Heart left ventricle (tissue), 16 donors: Measurements from ENCODE around the gene RNF126. TPM values are rescaled to one million over a fixed set of nuclear protein-coding genes. Genes with fewer than 3 reads are reported as not detected.
"Not testable (repeated sequence)": the region's sequence is repeated elsewhere in the genome, so short reads cannot be mapped to it uniquely, and the experiment has no call there.

Source experiments
- ATAC-seq, 4 donors: fragments of 200-7000 bp; cut with Tn5 transposase; one replicate each; pipeline ENCODE4 v1.9.1; 2020 to 2022; ENCODE audit warnings: moderate library complexity in 4 of 4, mild to moderate bottlenecking in 3 of 4, moderate number of reproducible peaks in 1 of 4
- DNase-seq, 5 donors: peaks; one replicate each; pipeline ENCODE4 v3.0.0-alpha.2; 2020
- H3K27ac ChIP-seq, 12 donors: fragments of 200-600 bp; sonication (generic) in 4 of 12; one replicate each; pipeline versions ENCODE4 v1.5.0 to v1.8.0; 2016 to 2022; ENCODE audit warnings: mild to moderate bottlenecking in 2 of 12
- H3K27me3 ChIP-seq, 9 donors: fragments of 200-600 bp; sonication (generic) in 2 of 9; one replicate each; pipeline versions ENCODE4 v1.5.1 to v1.8.0; 2016 to 2022; ENCODE audit warnings: mild to moderate bottlenecking in 3 of 9
- H3K36me3 ChIP-seq, 9 donors: fragments of 200-600 bp; sonication (generic) in 2 of 9; one replicate each; pipeline versions ENCODE4 v1.5.0 to v1.8.0; 2018 to 2022; ENCODE audit warnings: mild to moderate bottlenecking in 2 of 9
- H3K4me1 ChIP-seq, 12 donors: fragments of 200-600 bp; sonication (generic) in 4 of 12; one replicate each; pipeline versions ENCODE4 v1.5.0 to v1.8.0; 2016 to 2022; ENCODE audit warnings: mild to moderate bottlenecking in 3 of 12
- H3K4me3 ChIP-seq, 12 donors: fragments of 200-600 bp; sonication (generic) in 4 of 12; one replicate each; pipeline versions ENCODE4 v1.5.0 to v1.8.0; 2017 to 2022; ENCODE audit warnings: mild to moderate bottlenecking in 9 of 12, moderate library complexity in 4 of 12
- H3K9me3 ChIP-seq, 12 donors: fragments of 200-600 bp; sonication (generic) in 4 of 12; one replicate each; pipeline versions ENCODE4 v1.5.0 to v1.8.0; 2016 to 2022; ENCODE audit warnings: mild to moderate bottlenecking in 1 of 12
- CTCF ChIP-seq, 12 donors: fragments of 200-600 bp; sonication (generic) in 4 of 12; IDR thresholded peaks; one replicate each; pipeline versions ENCODE4 v1.5.0 to v1.8.0; 2018 to 2022; ENCODE audit warnings: antibody characterized with exemption in 12 of 12, mild to moderate bottlenecking in 5 of 12
- POLR2A ChIP-seq, 2 donors: fragments of 450-650 bp; IDR thresholded peaks; one replicate each; pipeline ENCODE4 v1.6.1; 2017; ENCODE audit warnings: antibody characterized with exemption in 2 of 2, mild to moderate bottlenecking in 2 of 2, moderate library complexity in 2 of 2
- WGBS, 4 donors: extraction: QIAGEN DNeasy Blood & Tissue Kit in 2 of 4; methylation state at CpG; one replicate each; pipeline versions ENCODE4 v1.1.5 to v1.1.7; 2013 to 2018; 5-methylcytosine and 5-hydroxymethylcytosine counted together
- intact Hi-C, 10 donors: fragments of 100-400 bp; cut with DNase I; formaldehyde crosslinking; loops; one replicate each; pipeline versions ENCODE4 v1.11.1 to v1.14.2; 2022
- polyA plus RNA-seq, 2 donors: library from polyadenylated mRNA; stranded (reverse); fragments of 200-250 nt; gene quantifications; one replicate each; pipeline ENCODE4 v1.2.3, GENCODE V29; 2013
- total RNA-seq, 9 donors: library from RNA; depleted of rRNA in 2 of 9; stranded (reverse); fragments of >200 nt in 2 of 9; fragmentation: NEBNext Ultra II Directional in 3 of 9; extraction: Animal tissue kit (Norgen Biotek cat#: 25700) in 3 of 9; gene quantifications; one replicate each; pipeline versions ENCODE4 v1.1.0 to v1.2.4, GENCODE V29; 2016 to 2023
- donor health status: ischemic (EF 13 %, LVEDD 7.1; RV severe dilation, severe dysfunction).
- donor health status: healthy with polysubstance abuse.
- donor health status: DM: no; HTN: yes; CAD: no.
- donor health status: DM: no; HTN: no; CAD: no.
- donor health status: ischemic (EF 25% LVEDD 6.9; RV normal size, moderate dysfunction).
- donor health status: ischemic (EF 25% LVEDD 5.7; RV mildly dilated, moderate dysfunction).
- donor health status: healthy.
- donor health status: DM: yes; HTN: yes; CAD: no.
- donor health status: ischemic (EF 35%, LVEDD 5.7; RV mildly dilated, moderate dysfunction).
- donor health status: nonischemic (EF 11% LVEDD 7.7; RV severe dilation, severe dysfunction).
- donor health status: DM: yes; HTN: yes; CAD: no.
- donor health status: PGD.
- donor health status: ischemic (EF 29% LVEDD 5.4; RV normal size, mild dysfunction).
- donor health status: nonischemic (EF 23%, LVEDD 6.1; RV moderate dilation, normal function).

RNF126 gene
- total and polyA plus RNA-seq, 11 donors, result 21.6 to 105 (median 29.4) TPM

- Histone ChIP-seq H3K27ac (peak overlapping the region in 11 of 12 donors; percentile 12 to 99 (median 59)), H3K27me3 (peaks cover 0 to 19% (median 0%) of the 10 kb centered on the region in 9 donors), H3K4me3 (no peak overlapping the region), H3K9me3 (no peaks in the 10 kb centered on the region), H3K36me3 (no peaks in the 10 kb centered on the region), H3K4me1 (peaks cover 2 to 52% (median 22%) of the 10 kb centered on the region in 12 donors)
- intact Hi-C loops, result no loop called here
- peak in 2 of 5 donors; percentile 56 to 82 for DNase-seq
- TF ChIP-seq POLR2A (IDR thresholded peaks at IDR 0.05) (no peak), CTCF (IDR thresholded peaks at IDR 0.05) (no peak)
- ATAC-seq, result peak in 2 of 4 donors; percentile 2 to 6
- WGBS, 4 donors, result 61 to 72% (median 68%) methylated on average over 29 to 38 of the region's 38 CpGs
These were observed 11.5 kb upstream of the RNF126 start for GRCh38 chr19:674282-675151.

- Histone ChIP-seq H3K27ac (no peak overlapping the region), H3K36me3 (no peaks in the 10 kb centered on the region), H3K9me3 (peaks cover 0 to 6% (median 0%) of the 10 kb centered on the region in 12 donors), H3K4me1 (peaks cover 0 to 16% (median 6%) of the 10 kb centered on the region in 12 donors), H3K27me3 (peaks cover 0 to 10% (median 0%) of the 10 kb centered on the region in 9 donors), H3K4me3 (no peak overlapping the region)
- TF ChIP-seq CTCF (IDR thresholded peaks at IDR 0.05), result peak in 1 of 12 donors; percentile 5
- TF ChIP-seq POLR2A (IDR thresholded peaks at IDR 0.05), result no peak
- intact Hi-C loops, result no loop called here
- WGBS, 4 donors, result 77 to 83% (median 81%) methylated on average over 5 to 9 of the region's 9 CpGs
- ATAC-seq, result no peak
- no peak for DNase-seq
These were observed 7.6 kb upstream of the RNF126 start for GRCh38 chr19:670609-671075.

GRCh38 chr19:668675-669434, 5.8 kb upstream of the RNF126 start:
- H3K9me3 ChIP-seq, H3K36me3 ChIP-seq, intact Hi-C loops, H3K27me3 ChIP-seq, H3K4me3 ChIP-seq, DNase-seq, ATAC-seq, H3K27ac ChIP-seq: not testable (repeated sequence)
- peaks cover 0 to 26% (median 9%) of the 10 kb centered on the region in 12 donors for H3K4me1 ChIP-seq
- WGBS, 4 donors, result 53 to 63% (median 60%) methylated on average over 12 of the region's 12 CpGs

GRCh38 chr19:666985-667573, 4.1 kb upstream of the RNF126 start:
- 85 to 93% (median 87%) methylated on average over 20 to 38 of the region's 38 CpGs for WGBS, 4 donors
- intact Hi-C loops, H3K27ac ChIP-seq, H3K9me3 ChIP-seq, ATAC-seq, H3K4me3 ChIP-seq, H3K27me3 ChIP-seq, H3K36me3 ChIP-seq: not testable (repeated sequence)
- H3K4me1 ChIP-seq, result peaks cover under 1 to 32% (median 17%) of the 10 kb centered on the region in 12 donors
- DNase-seq, result peak in 1 of 5 donors; percentile 50
